GM06990 (cell line): Measurements from ENCODE around the gene TXLNG.

ENCODE experiments used
- DNase-seq: peaks from one replicate; pipeline ENCODE4 v3.0.0-alpha.2; 2011; ENCODE audit not compliant: insufficient read length; ENCODE audit errors: extremely low read depth
- H3K27me3 ChIP-seq: replicated peaks from 2 replicates; pipeline ENCODE4 v1.6.0; 2011; ENCODE audit warnings: low read length; ENCODE audit not compliant: control insufficient read depth, insufficient read depth
- H3K36me3 ChIP-seq: 2 replicates; pipeline ENCODE4 v1.5.1; 2011; ENCODE audit warnings: low read length; ENCODE audit not compliant: control insufficient read depth, insufficient read depth
- H3K4me3 ChIP-seq: replicated peaks from 2 replicates; pipeline ENCODE4 v1.5.1; 2011; ENCODE audit warnings: low read depth, mild to moderate bottlenecking, control low read depth, low read length
- TF ChIP-seq, protein P1 (sequence below): IDR thresholded peaks from 2 replicates; pipeline ENCODE4 v1.5.1; 2011; ENCODE audit warnings: low read length, control low read depth, mild to moderate bottlenecking, inconsistent platforms; ENCODE audit not compliant: insufficient read depth, poor library complexity, severe bottlenecking

TXLNG gene

GRCh38 chrX:16797841-16798240 is 11.6 kb downstream of the TXLNG start:
- TF ChIP-seq, protein P1, sequence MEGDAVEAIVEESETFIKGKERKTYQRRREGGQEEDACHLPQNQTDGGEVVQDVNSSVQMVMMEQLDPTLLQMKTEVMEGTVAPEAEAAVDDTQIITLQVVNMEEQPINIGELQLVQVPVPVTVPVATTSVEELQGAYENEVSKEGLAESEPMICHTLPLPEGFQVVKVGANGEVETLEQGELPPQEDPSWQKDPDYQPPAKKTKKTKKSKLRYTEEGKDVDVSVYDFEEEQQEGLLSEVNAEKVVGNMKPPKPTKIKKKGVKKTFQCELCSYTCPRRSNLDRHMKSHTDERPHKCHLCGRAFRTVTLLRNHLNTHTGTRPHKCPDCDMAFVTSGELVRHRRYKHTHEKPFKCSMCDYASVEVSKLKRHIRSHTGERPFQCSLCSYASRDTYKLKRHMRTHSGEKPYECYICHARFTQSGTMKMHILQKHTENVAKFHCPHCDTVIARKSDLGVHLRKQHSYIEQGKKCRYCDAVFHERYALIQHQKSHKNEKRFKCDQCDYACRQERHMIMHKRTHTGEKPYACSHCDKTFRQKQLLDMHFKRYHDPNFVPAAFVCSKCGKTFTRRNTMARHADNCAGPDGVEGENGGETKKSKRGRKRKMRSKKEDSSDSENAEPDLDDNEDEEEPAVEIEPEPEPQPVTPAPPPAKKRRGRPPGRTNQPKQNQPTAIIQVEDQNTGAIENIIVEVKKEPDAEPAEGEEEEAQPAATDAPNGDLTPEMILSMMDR, result no peak

GRCh38 chrX:16804923-16805464 is 18.7 kb downstream of the TXLNG start:
- TF ChIP-seq, protein P1, result no peak
- Histone ChIP-seq H3K27me3 (no peaks in the 10 kb centered on the region), H3K36me3 (no peaks in the 10 kb centered on the region; the same call in 1 of the 2 replicates), H3K4me3 (no peak overlapping the region)
- DNase-seq, result no peak

More at GRCh38 chrX:16797841-16798240, 11.6 kb downstream of the TXLNG start:
- no peaks in the 10 kb centered on the region for H3K27me3 ChIP-seq
- H3K36me3 ChIP-seq, result no peaks in the 10 kb centered on the region; the same call in none of the 2 replicates
- no peak overlapping the region for H3K4me3 ChIP-seq
- DNase-seq, result no peak

GRCh38 chrX:16807548-16807947 is 21.3 kb downstream of the TXLNG start:
- no peak overlapping the region for H3K4me3 ChIP-seq
- H3K27me3 ChIP-seq, result no peaks in the 10 kb centered on the region
- TF ChIP-seq, protein P1, result no peak
- H3K36me3 ChIP-seq, result no peaks in the 10 kb centered on the region; the same call in 1 of the 2 replicates
- DNase-seq, result no peak

- TF ChIP-seq, protein P1, result no peak
- no peak for DNase-seq
Measured at GRCh38 chrX:16807976-16808542, 21.8 kb downstream of the TXLNG start.

DNA sequence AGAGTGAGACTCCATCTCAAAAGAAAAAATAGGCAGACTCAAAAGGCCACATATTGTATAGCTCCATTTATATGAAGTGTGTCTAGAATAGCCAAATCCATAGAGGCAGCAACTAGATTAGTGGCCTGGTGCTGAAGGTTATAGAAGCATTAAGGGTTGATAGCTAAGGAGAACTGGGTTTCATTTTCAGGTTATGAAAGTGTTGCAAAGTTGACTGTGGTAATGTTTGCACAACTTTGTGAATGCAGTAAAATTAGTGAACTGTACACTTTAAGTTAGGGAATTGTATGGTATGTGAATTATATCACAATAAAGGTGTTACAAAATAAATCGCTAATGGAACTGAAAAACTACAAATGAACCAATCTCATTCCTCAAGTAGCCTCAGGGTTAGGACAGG is 28.3 kb downstream of the TXLNG start:
- no peaks in the 10 kb centered on the region; the same call in 1 of the 2 replicates for H3K36me3 ChIP-seq
- DNase-seq, result no peak
- no peaks in the 10 kb centered on the region for H3K27me3 ChIP-seq
- TF ChIP-seq, protein P1, result no peak
- H3K4me3 ChIP-seq, result no peak overlapping the region

More at GRCh38 chrX:16807976-16808542, 21.8 kb downstream of the TXLNG start:
- Histone ChIP-seq H3K4me3 (no peak overlapping the region), H3K36me3 (no peaks in the 10 kb centered on the region; the same call in 1 of the 2 replicates), H3K27me3 (no peaks in the 10 kb centered on the region)
